ENCODE measurements around the gene SNUPN.

DNA sequence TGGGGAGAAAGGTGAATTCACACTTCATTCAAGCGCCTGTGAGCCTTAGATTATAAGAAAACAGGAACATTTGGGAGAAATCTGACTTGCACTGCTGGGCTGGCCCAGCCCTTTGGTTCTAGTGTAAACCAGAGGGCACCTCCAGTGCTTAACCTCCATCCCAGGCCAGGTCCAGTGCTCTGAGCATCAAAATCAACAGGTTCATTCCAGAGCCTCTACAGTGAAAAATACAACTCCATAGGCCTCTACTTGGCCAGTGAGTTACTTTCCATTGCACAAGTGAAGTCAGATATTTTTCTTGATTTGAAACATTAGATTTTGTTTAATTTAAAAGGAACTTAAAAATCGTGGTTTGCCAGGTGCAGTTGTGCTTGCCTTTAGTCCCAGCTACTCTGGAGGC lies 3.0 kb downstream of the SNUPN start:
- TF ChIP-seq POLR2AphosphoS5 (IDR thresholded peaks at IDR 0.05; ENCODE audit: borderline replicate concordance, low read depth, low read length) (no peak), EZH2 (IDR thresholded peaks at IDR 0.05) (no peak), FOXP2 (optimal IDR thresholded peaks at IDR 0.05; ENCODE audit: control extremely low read depth, extremely low read length, insufficient read depth) (no peak)
